ENCODE measurements around the gene NGFR.

DNA sequence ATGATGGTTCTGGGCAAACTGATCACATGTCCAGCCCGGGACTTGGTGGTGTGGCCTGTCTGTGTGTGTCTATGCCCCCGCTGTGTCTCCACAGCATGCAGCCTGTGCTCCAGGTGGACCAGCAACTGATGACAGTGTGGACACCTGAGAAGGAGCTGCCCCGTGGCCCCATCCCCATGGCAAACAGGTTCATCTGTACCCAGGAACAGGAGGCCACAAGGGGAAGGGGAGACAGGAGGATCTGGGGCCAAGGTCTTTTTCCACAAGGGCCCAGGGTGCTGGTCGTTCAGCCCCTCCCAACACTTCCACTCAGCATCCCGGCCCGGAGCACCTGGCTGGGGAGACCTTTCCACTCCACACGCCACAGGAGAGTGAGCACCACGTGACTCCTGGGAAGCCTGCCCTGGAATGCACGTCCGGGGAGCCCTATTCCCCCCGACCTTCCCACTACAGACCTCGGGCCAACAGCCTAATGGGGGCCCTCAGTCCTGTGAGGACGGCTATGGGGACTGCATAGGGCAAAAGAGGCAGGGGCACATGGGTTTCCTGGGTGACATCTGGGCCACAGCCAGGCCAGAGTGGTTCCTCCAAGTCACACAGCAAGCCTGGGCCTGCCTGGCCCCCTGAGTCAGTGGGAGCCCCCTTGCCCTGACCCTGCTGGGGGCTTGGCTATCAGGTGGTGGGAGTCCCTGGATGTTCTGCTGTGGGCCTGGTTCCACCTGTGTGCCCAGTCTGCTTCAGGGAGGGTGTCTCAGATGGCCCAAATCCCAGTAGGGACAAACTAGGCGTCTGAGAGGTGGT is 59.8 kb downstream of the NGFR start:
- TF ChIP-seq POLR2AphosphoS5 (IDR thresholded peaks at IDR 0.05; ENCODE audit: borderline replicate concordance, low read depth, low read length) (no peak), EZH2 (IDR thresholded peaks at IDR 0.05) (no peak)
